SU-DHL-6 (cell line): Measurements from ENCODE around the gene PPP1R14B.

Experiments used
- CTCF ChIP-seq: fragments of 200-600 bp; sonication (generic); IDR thresholded peaks from one replicate; pipeline ENCODE4 v1.5.1; 2017; ENCODE audit warnings: antibody characterized with exemption, mild to moderate bottlenecking, low read length, moderate library complexity; ENCODE audit not compliant: insufficient read depth, poor library complexity, severe bottlenecking
- EZH2phosphoT487 ChIP-seq: fragments of 200-600 bp; sonication (generic), shearing (Covaris generic); conservative IDR thresholded peaks from 2 replicates; pipeline ENCODE4 v1.6.1; 2018; ENCODE audit warnings: mild to moderate bottlenecking, antibody characterized with exemption, low read length, moderate library complexity, mixed read lengths

GRCh38 chr11:64231546-64231945 lies 15.2 kb downstream of the PPP1R14B start:
- no peak for TF ChIP-seq CTCF
- no peak for TF ChIP-seq EZH2phosphoT487
